ENCODE measurements around the gene BTN3A1. TPM values are rescaled to one million over a fixed set of nuclear protein-coding genes. Genes with fewer than 3 reads are reported as not detected.

Gene BTN3A1
- total RNA-seq, 1 donor from 2014 or later, result 17.1 TPM

- TF ChIP-seq CTCF (IDR thresholded peaks at IDR 0.05), result no peak
- Mint-ChIP-seq H3K36me3 (ENCODE audit: unreplicated experiment) (peaks cover 14% of the 10 kb centered on the region), H3K9me3 (ENCODE audit: unreplicated experiment) (no peaks in the 10 kb centered on the region), H3K4me1 (ENCODE audit: unreplicated experiment) (peaks cover 31% of the 10 kb centered on the region), H3K27ac (ENCODE audit: unreplicated experiment) (peak overlapping the region; percentile 3), H3K27me3 (ENCODE audit: unreplicated experiment) (no peaks in the 10 kb centered on the region), H3K4me3 (ENCODE audit: unreplicated experiment) (no peak overlapping the region)
- no peak for DNase-seq (ENCODE audit: extremely low spot score, unreplicated experiment)
Observed at GRCh38 chr6:26441977-26442376, 39.9 kb downstream of the BTN3A1 start.

- no peak for DNase-seq (ENCODE audit: extremely low spot score, unreplicated experiment)
- Mint-ChIP-seq H3K9me3 (ENCODE audit: unreplicated experiment) (no peaks in the 10 kb centered on the region), H3K27ac (ENCODE audit: unreplicated experiment) (no peak overlapping the region), H3K36me3 (ENCODE audit: unreplicated experiment) (peaks cover 36% of the 10 kb centered on the region), H3K4me3 (ENCODE audit: unreplicated experiment) (no peak overlapping the region), H3K27me3 (ENCODE audit: unreplicated experiment) (no peaks in the 10 kb centered on the region), H3K4me1 (ENCODE audit: unreplicated experiment) (peaks cover 13% of the 10 kb centered on the region)
- no peak for TF ChIP-seq CTCF (IDR thresholded peaks at IDR 0.05)
Observed at GRCh38 chr6:26445934-26446667, 44.0 kb downstream of the BTN3A1 start.

GRCh38 chr6:26447257-26447656 is 45.2 kb downstream of the BTN3A1 start:
- no peaks in the 10 kb centered on the region for H3K27me3 Mint-ChIP-seq (ENCODE audit: unreplicated experiment)
- H3K27ac Mint-ChIP-seq (ENCODE audit: unreplicated experiment), result no peak overlapping the region
- no peak overlapping the region for H3K4me3 Mint-ChIP-seq (ENCODE audit: unreplicated experiment)
- no peaks in the 10 kb centered on the region for H3K9me3 Mint-ChIP-seq (ENCODE audit: unreplicated experiment)
- H3K36me3 Mint-ChIP-seq (ENCODE audit: unreplicated experiment), result peaks cover 38% of the 10 kb centered on the region
- TF ChIP-seq CTCF (IDR thresholded peaks at IDR 0.05), result no peak
- no peak for DNase-seq (ENCODE audit: extremely low spot score, unreplicated experiment)
- H3K4me1 Mint-ChIP-seq (ENCODE audit: unreplicated experiment), result peaks cover 3% of the 10 kb centered on the region

GRCh38 chr6:26450240-26450639 is 48.2 kb downstream of the BTN3A1 start:
- Mint-ChIP-seq H3K4me3 (ENCODE audit: unreplicated experiment) (no peak overlapping the region), H3K9me3 (ENCODE audit: unreplicated experiment) (no peaks in the 10 kb centered on the region), H3K27me3 (ENCODE audit: unreplicated experiment) (no peaks in the 10 kb centered on the region), H3K27ac (ENCODE audit: unreplicated experiment) (no peak overlapping the region), H3K4me1 (ENCODE audit: unreplicated experiment) (no peaks in the 10 kb centered on the region), H3K36me3 (ENCODE audit: unreplicated experiment) (peaks cover 26% of the 10 kb centered on the region)
- TF ChIP-seq CTCF (IDR thresholded peaks at IDR 0.05), result no peak
- DNase-seq (ENCODE audit: extremely low spot score, unreplicated experiment), result no peak

GRCh38 chr6:26452631-26453235 is 50.7 kb downstream of the BTN3A1 start:
- peaks cover 12% of the 10 kb centered on the region for H3K4me1 Mint-ChIP-seq (ENCODE audit: unreplicated experiment)
- no peaks in the 10 kb centered on the region for H3K27me3 Mint-ChIP-seq (ENCODE audit: unreplicated experiment)
- no peak for DNase-seq (ENCODE audit: extremely low spot score, unreplicated experiment)
- H3K4me3 Mint-ChIP-seq (ENCODE audit: unreplicated experiment), result no peak overlapping the region
- no peak overlapping the region for H3K27ac Mint-ChIP-seq (ENCODE audit: unreplicated experiment)
- peaks cover 24% of the 10 kb centered on the region for H3K36me3 Mint-ChIP-seq (ENCODE audit: unreplicated experiment)
- no peaks in the 10 kb centered on the region for H3K9me3 Mint-ChIP-seq (ENCODE audit: unreplicated experiment)
- TF ChIP-seq CTCF (IDR thresholded peaks at IDR 0.05), result no peak
